ENCODE measurements around the gene SNAPC3.

Gene SNAPC3

GRCh38 chr9:15390201-15390600 lies 32.5 kb upstream of the SNAPC3 start:
- no peak overlapping the region for H3K27ac ChIP-seq (ENCODE audit: low read length)
- H3K9ac ChIP-seq (ENCODE audit: low read length) = no peak overlapping the region
- no peaks in the 10 kb centered on the region for H3K9me3 ChIP-seq (ENCODE audit: control insufficient read depth, low read depth, low read length)
- no peaks in the 10 kb centered on the region for H3K4me1 ChIP-seq (ENCODE audit: control insufficient read depth, low read depth, low read length)
- H3K4me3 ChIP-seq (ENCODE audit: low read length) = no peak overlapping the region
- no peaks in the 10 kb centered on the region for H3K36me3 ChIP-seq (ENCODE audit: control insufficient read depth, low read depth, low read length)
- H3K27me3 ChIP-seq (ENCODE audit: control insufficient read depth, insufficient read depth, low read length) = no peaks in the 10 kb centered on the region

GRCh38 chr9:15392363-15392762 lies 30.3 kb upstream of the SNAPC3 start:
- Histone ChIP-seq H3K27me3 (ENCODE audit: control insufficient read depth, insufficient read depth, low read length) (no peaks in the 10 kb centered on the region), H3K36me3 (ENCODE audit: control insufficient read depth, low read depth, low read length) (no peaks in the 10 kb centered on the region), H3K4me1 (ENCODE audit: control insufficient read depth, low read depth, low read length) (no peaks in the 10 kb centered on the region), H3K9ac (ENCODE audit: low read length) (no peak overlapping the region), H3K9me3 (ENCODE audit: control insufficient read depth, low read depth, low read length) (no peaks in the 10 kb centered on the region), H3K4me3 (ENCODE audit: low read length) (no peak overlapping the region), H3K27ac (ENCODE audit: low read length) (no peak overlapping the region)

GRCh38 chr9:15400281-15400941 lies 22.3 kb upstream of the SNAPC3 start:
- H3K4me1 ChIP-seq (ENCODE audit: control insufficient read depth, low read depth, low read length) = no peaks in the 10 kb centered on the region
- H3K4me3 ChIP-seq (ENCODE audit: low read length) = no peak overlapping the region
- H3K27me3 ChIP-seq (ENCODE audit: control insufficient read depth, insufficient read depth, low read length) = no peaks in the 10 kb centered on the region
- H3K36me3 ChIP-seq (ENCODE audit: control insufficient read depth, low read depth, low read length) = no peaks in the 10 kb centered on the region
- no peak overlapping the region for H3K27ac ChIP-seq (ENCODE audit: low read length)
- no peaks in the 10 kb centered on the region for H3K9me3 ChIP-seq (ENCODE audit: control insufficient read depth, low read depth, low read length)
- no peak overlapping the region for H3K9ac ChIP-seq (ENCODE audit: low read length)

- Histone ChIP-seq H3K36me3 (ENCODE audit: control insufficient read depth, low read depth, low read length) (no peaks in the 10 kb centered on the region), H3K27me3 (ENCODE audit: control insufficient read depth, insufficient read depth, low read length) (no peaks in the 10 kb centered on the region), H3K4me1 (ENCODE audit: control insufficient read depth, low read depth, low read length) (no peaks in the 10 kb centered on the region), H3K27ac (ENCODE audit: low read length) (no peak overlapping the region), H3K9me3 (ENCODE audit: control insufficient read depth, low read depth, low read length) (no peaks in the 10 kb centered on the region), H3K9ac (ENCODE audit: low read length) (no peak overlapping the region), H3K4me3 (ENCODE audit: low read length) (no peak overlapping the region)
Observed at GRCh38 chr9:15401266-15401665, 21.4 kb upstream of the SNAPC3 start.

- H3K36me3 ChIP-seq (ENCODE audit: control insufficient read depth, low read depth, low read length) = no peaks in the 10 kb centered on the region
- H3K4me1 ChIP-seq (ENCODE audit: control insufficient read depth, low read depth, low read length) = no peaks in the 10 kb centered on the region
- no peaks in the 10 kb centered on the region for H3K27me3 ChIP-seq (ENCODE audit: control insufficient read depth, insufficient read depth, low read length)
- H3K27ac ChIP-seq (ENCODE audit: low read length) = no peak overlapping the region
- H3K9me3 ChIP-seq (ENCODE audit: control insufficient read depth, low read depth, low read length) = no peaks in the 10 kb centered on the region
- H3K4me3 ChIP-seq (ENCODE audit: low read length) = no peak overlapping the region
- H3K9ac ChIP-seq (ENCODE audit: low read length) = no peak overlapping the region
Observed at GRCh38 chr9:15403155-15403554, 19.5 kb upstream of the SNAPC3 start.

GRCh38 chr9:15404171-15404570 lies 18.5 kb upstream of the SNAPC3 start:
- H3K4me3 ChIP-seq (ENCODE audit: low read length) = no peak overlapping the region
- H3K4me1 ChIP-seq (ENCODE audit: control insufficient read depth, low read depth, low read length) = no peaks in the 10 kb centered on the region
- no peak overlapping the region for H3K9ac ChIP-seq (ENCODE audit: low read length)
- no peaks in the 10 kb centered on the region for H3K36me3 ChIP-seq (ENCODE audit: control insufficient read depth, low read depth, low read length)
- H3K9me3 ChIP-seq (ENCODE audit: control insufficient read depth, low read depth, low read length) = no peaks in the 10 kb centered on the region
- H3K27ac ChIP-seq (ENCODE audit: low read length) = no peak overlapping the region
- no peaks in the 10 kb centered on the region for H3K27me3 ChIP-seq (ENCODE audit: control insufficient read depth, insufficient read depth, low read length)

- no peaks in the 10 kb centered on the region for H3K9me3 ChIP-seq (ENCODE audit: control insufficient read depth, low read depth, low read length)
- H3K27ac ChIP-seq (ENCODE audit: low read length) = no peak overlapping the region
- H3K4me1 ChIP-seq (ENCODE audit: control insufficient read depth, low read depth, low read length) = peaks cover 8% of the 10 kb centered on the region
- H3K4me3 ChIP-seq (ENCODE audit: low read length) = no peak overlapping the region
- H3K27me3 ChIP-seq (ENCODE audit: control insufficient read depth, insufficient read depth, low read length) = no peaks in the 10 kb centered on the region
- H3K9ac ChIP-seq (ENCODE audit: low read length) = no peak overlapping the region
- H3K36me3 ChIP-seq (ENCODE audit: control insufficient read depth, low read depth, low read length) = no peaks in the 10 kb centered on the region
Observed at GRCh38 chr9:15416880-15417279, 5.8 kb upstream of the SNAPC3 start.

GRCh38 chr9:15417626-15418025 lies 5.0 kb upstream of the SNAPC3 start:
- no peaks in the 10 kb centered on the region for H3K27me3 ChIP-seq (ENCODE audit: control insufficient read depth, insufficient read depth, low read length)
- no peaks in the 10 kb centered on the region for H3K9me3 ChIP-seq (ENCODE audit: control insufficient read depth, low read depth, low read length)
- no peak overlapping the region for H3K27ac ChIP-seq (ENCODE audit: low read length)
- no peaks in the 10 kb centered on the region for H3K36me3 ChIP-seq (ENCODE audit: control insufficient read depth, low read depth, low read length)
- no peak overlapping the region for H3K4me3 ChIP-seq (ENCODE audit: low read length)
- no peak overlapping the region for H3K9ac ChIP-seq (ENCODE audit: low read length)
- H3K4me1 ChIP-seq (ENCODE audit: control insufficient read depth, low read depth, low read length) = peaks cover 12% of the 10 kb centered on the region

- Histone ChIP-seq H3K4me1 (ENCODE audit: control insufficient read depth, low read depth, low read length) (peaks cover 14% of the 10 kb centered on the region), H3K4me3 (ENCODE audit: low read length) (no peak overlapping the region), H3K9ac (ENCODE audit: low read length) (no peak overlapping the region), H3K36me3 (ENCODE audit: control insufficient read depth, low read depth, low read length) (peaks cover 13% of the 10 kb centered on the region), H3K9me3 (ENCODE audit: control insufficient read depth, low read depth, low read length) (no peaks in the 10 kb centered on the region), H3K27me3 (ENCODE audit: control insufficient read depth, insufficient read depth, low read length) (no peaks in the 10 kb centered on the region), H3K27ac (ENCODE audit: low read length) (no peak overlapping the region)
Observed at GRCh38 chr9:15420796-15421195, 1.9 kb upstream of the SNAPC3 start.

- peak overlapping the region; percentile 79 for H3K9ac ChIP-seq (ENCODE audit: low read length)
- H3K27ac ChIP-seq (ENCODE audit: low read length) = no peak overlapping the region
Observed at GRCh38 chr9:15421532-15421931, 1.1 kb upstream of the SNAPC3 start.

GRCh38 chr9:15421990-15422371 lies 695 bp upstream of the SNAPC3 start:
- H3K4me3 ChIP-seq (ENCODE audit: low read length) = peak overlapping the region; percentile 100
- H3K9me3 ChIP-seq (ENCODE audit: control insufficient read depth, low read depth, low read length) = no peaks in the 10 kb centered on the region
- H3K27ac ChIP-seq (ENCODE audit: low read length) = peak overlapping the region; percentile 59
- no peaks in the 10 kb centered on the region for H3K27me3 ChIP-seq (ENCODE audit: control insufficient read depth, insufficient read depth, low read length)
- peaks cover 14% of the 10 kb centered on the region for H3K4me1 ChIP-seq (ENCODE audit: control insufficient read depth, low read depth, low read length)
- H3K9ac ChIP-seq (ENCODE audit: low read length) = peak overlapping the region; percentile 79
- peaks cover 23% of the 10 kb centered on the region for H3K36me3 ChIP-seq (ENCODE audit: control insufficient read depth, low read depth, low read length)

More at GRCh38 chr9:15421532-15421931, 1.1 kb upstream of the SNAPC3 start:
- Histone ChIP-seq H3K36me3 (ENCODE audit: control insufficient read depth, low read depth, low read length) (peaks cover 20% of the 10 kb centered on the region), H3K27me3 (ENCODE audit: control insufficient read depth, insufficient read depth, low read length) (no peaks in the 10 kb centered on the region), H3K4me1 (ENCODE audit: control insufficient read depth, low read depth, low read length) (peaks cover 14% of the 10 kb centered on the region), H3K9me3 (ENCODE audit: control insufficient read depth, low read depth, low read length) (no peaks in the 10 kb centered on the region), H3K4me3 (ENCODE audit: low read length) (no peak overlapping the region)

- H3K9me3 ChIP-seq (ENCODE audit: control insufficient read depth, low read depth, low read length) = no peaks in the 10 kb centered on the region
- H3K27me3 ChIP-seq (ENCODE audit: control insufficient read depth, insufficient read depth, low read length) = no peaks in the 10 kb centered on the region
- H3K4me3 ChIP-seq (ENCODE audit: low read length) = peak overlapping the region; percentile 100
- no peak overlapping the region for H3K27ac ChIP-seq (ENCODE audit: low read length)
- peak overlapping the region; percentile 79 for H3K9ac ChIP-seq (ENCODE audit: low read length)
- peaks cover 7% of the 10 kb centered on the region for H3K4me1 ChIP-seq (ENCODE audit: control insufficient read depth, low read depth, low read length)
- peaks cover 23% of the 10 kb centered on the region for H3K36me3 ChIP-seq (ENCODE audit: control insufficient read depth, low read depth, low read length)
Observed at GRCh38 chr9:15423231-15423985, 732 bp downstream of the SNAPC3 start.

Measured in iPS-18a (cell line).